ENCODE results near the gene TLX2. TPM values are rescaled to one million over a fixed set of nuclear protein-coding genes. Genes with fewer than 3 reads are reported as not detected.
A peak's percentile ranks its signal among the peaks of the same experiment; 100 is the strongest.

TLX2 gene
- total and polyA plus RNA-seq, 2 of the 13 experiments (the other 11 are each of a cell fraction or from before 2014, with no cell fraction given): 0.05 to 0.20 TPM

DNA sequence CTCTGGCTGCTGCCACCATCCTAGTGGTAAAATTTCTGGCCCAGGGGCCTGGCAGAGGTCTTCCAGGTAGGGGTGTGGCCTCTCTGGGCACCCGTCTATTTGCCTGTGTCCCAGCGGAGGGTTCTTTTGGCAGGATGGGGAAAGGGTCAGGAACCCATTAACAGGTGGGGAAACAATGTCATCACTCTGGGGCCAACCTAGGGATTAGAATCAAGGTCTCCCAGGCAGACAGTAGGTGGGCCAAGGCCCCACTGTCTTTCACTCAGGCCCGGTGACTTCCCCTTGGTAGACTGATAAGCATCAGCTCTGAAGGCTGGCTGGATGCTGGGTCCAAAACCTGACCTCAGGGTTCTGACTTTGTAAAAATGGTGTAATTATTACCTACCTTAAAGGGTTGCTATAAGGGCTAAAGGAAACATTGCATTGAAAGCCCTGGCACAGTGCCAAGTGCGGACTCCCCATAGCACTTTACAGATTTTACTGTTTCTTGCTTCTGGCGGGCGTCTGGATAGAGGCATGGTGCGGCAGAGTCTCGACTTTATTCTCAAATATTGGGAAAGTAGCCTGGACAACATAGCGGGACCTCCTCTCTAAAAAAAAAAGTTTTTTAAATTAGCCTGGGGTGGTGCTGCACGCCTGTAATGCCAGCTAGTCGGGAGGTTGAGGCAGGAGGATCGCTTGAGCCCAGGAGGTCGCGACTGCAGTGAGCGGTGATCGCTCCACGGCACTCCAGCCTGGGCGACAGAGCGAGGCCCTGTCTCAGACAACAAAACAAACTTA is 17.1 kb upstream of the TLX2 start (continued):
- TF ChIP-seq ZNF180 (CRISPR knock-in tag; IDR thresholded peaks at IDR 0.05; ENCODE audit: borderline replicate concordance, low read depth) (no peak), NFE2 (CRISPR knock-in tag; IDR thresholded peaks at IDR 0.05) (no peak), NCOA2 (CRISPR knock-in tag; IDR thresholded peaks at IDR 0.05) (peak; percentile 73; the same call in 1 of the 2 replicates), TOE1 (CRISPR knock-in tag; IDR thresholded peaks at IDR 0.05) (no peak), ZFP90 (CRISPR knock-in tag; IDR thresholded peaks at IDR 0.05; ENCODE audit: borderline replicate concordance) (0 out of 2 replicates have a peak, but pooled peaks have one; percentile 32), ZNF782 (CRISPR knock-in tag; IDR thresholded peaks at IDR 0.05; ENCODE audit: borderline replicate concordance) (peak; percentile 45; the same call in 1 of the 2 replicates), ZNF761 (CRISPR knock-in tag; conservative IDR thresholded peaks at IDR 0.05) (peak; percentile 49; the same call in 1 of the 2 replicates), ZKSCAN1 (IDR thresholded peaks at IDR 0.05; ENCODE audit: low read length) (no peak), GABPA (IDR thresholded peaks at IDR 0.05; ENCODE audit: low read depth, low read length) (no peak), GABPA (CRISPR knock-in tag; IDR thresholded peaks at IDR 0.05; ENCODE audit: low read depth) (0 out of 2 replicates have a peak, but pooled peaks have one; percentile 30)
- TF ChIP-seq, protein P1, sequence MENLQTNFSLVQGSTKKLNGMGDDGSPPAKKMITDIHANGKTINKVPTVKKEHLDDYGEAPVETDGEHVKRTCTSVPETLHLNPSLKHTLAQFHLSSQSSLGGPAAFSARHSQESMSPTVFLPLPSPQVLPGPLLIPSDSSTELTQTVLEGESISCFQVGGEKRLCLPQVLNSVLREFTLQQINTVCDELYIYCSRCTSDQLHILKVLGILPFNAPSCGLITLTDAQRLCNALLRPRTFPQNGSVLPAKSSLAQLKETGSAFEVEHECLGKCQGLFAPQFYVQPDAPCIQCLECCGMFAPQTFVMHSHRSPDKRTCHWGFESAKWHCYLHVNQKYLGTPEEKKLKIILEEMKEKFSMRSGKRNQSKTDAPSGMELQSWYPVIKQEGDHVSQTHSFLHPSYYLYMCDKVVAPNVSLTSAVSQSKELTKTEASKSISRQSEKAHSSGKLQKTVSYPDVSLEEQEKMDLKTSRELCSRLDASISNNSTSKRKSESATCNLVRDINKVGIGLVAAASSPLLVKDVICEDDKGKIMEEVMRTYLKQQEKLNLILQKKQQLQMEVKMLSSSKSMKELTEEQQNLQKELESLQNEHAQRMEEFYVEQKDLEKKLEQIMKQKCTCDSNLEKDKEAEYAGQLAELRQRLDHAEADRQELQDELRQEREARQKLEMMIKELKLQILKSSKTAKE (CRISPR knock-in tag; IDR thresholded peaks at IDR 0.05; ENCODE audit: borderline replicate concordance): peak; percentile 68; the same call in 1 of the 2 replicates
- TF ChIP-seq, protein P2, sequence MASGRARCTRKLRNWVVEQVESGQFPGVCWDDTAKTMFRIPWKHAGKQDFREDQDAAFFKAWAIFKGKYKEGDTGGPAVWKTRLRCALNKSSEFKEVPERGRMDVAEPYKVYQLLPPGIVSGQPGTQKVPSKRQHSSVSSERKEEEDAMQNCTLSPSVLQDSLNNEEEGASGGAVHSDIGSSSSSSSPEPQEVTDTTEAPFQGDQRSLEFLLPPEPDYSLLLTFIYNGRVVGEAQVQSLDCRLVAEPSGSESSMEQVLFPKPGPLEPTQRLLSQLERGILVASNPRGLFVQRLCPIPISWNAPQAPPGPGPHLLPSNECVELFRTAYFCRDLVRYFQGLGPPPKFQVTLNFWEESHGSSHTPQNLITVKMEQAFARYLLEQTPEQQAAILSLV (CRISPR knock-in tag; IDR thresholded peaks at IDR 0.05; ENCODE audit: borderline replicate concordance): no peak
- TF ChIP-seq, protein P3, sequence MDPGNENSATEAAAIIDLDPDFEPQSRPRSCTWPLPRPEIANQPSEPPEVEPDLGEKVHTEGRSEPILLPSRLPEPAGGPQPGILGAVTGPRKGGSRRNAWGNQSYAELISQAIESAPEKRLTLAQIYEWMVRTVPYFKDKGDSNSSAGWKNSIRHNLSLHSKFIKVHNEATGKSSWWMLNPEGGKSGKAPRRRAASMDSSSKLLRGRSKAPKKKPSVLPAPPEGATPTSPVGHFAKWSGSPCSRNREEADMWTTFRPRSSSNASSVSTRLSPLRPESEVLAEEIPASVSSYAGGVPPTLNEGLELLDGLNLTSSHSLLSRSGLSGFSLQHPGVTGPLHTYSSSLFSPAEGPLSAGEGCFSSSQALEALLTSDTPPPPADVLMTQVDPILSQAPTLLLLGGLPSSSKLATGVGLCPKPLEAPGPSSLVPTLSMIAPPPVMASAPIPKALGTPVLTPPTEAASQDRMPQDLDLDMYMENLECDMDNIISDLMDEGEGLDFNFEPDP (CRISPR knock-in tag; conservative IDR thresholded peaks at IDR 0.05): 0 out of 2 replicates have a peak, but pooled peaks have one; percentile 91
- TF ChIP-seq, protein P4, sequence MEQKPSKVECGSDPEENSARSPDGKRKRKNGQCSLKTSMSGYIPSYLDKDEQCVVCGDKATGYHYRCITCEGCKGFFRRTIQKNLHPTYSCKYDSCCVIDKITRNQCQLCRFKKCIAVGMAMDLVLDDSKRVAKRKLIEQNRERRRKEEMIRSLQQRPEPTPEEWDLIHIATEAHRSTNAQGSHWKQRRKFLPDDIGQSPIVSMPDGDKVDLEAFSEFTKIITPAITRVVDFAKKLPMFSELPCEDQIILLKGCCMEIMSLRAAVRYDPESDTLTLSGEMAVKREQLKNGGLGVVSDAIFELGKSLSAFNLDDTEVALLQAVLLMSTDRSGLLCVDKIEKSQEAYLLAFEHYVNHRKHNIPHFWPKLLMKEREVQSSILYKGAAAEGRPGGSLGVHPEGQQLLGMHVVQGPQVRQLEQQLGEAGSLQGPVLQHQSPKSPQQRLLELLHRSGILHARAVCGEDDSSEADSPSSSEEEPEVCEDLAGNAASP (CRISPR knock-in tag; IDR thresholded peaks at IDR 0.05; ENCODE audit: borderline replicate concordance): peak; percentile 21; the same call in 1 of the 2 replicates
- TF ChIP-seq, protein P5, sequence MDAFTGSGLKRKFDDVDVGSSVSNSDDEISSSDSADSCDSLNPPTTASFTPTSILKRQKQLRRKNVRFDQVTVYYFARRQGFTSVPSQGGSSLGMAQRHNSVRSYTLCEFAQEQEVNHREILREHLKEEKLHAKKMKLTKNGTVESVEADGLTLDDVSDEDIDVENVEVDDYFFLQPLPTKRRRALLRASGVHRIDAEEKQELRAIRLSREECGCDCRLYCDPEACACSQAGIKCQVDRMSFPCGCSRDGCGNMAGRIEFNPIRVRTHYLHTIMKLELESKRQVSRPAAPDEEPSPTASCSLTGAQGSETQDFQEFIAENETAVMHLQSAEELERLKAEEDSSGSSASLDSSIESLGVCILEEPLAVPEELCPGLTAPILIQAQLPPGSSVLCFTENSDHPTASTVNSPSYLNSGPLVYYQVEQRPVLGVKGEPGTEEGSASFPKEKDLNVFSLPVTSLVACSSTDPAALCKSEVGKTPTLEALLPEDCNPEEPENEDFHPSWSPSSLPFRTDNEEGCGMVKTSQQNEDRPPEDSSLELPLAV (CRISPR knock-in tag; conservative IDR thresholded peaks at IDR 0.05; ENCODE audit: low read depth): no peak
- TF ChIP-seq, protein P6, sequence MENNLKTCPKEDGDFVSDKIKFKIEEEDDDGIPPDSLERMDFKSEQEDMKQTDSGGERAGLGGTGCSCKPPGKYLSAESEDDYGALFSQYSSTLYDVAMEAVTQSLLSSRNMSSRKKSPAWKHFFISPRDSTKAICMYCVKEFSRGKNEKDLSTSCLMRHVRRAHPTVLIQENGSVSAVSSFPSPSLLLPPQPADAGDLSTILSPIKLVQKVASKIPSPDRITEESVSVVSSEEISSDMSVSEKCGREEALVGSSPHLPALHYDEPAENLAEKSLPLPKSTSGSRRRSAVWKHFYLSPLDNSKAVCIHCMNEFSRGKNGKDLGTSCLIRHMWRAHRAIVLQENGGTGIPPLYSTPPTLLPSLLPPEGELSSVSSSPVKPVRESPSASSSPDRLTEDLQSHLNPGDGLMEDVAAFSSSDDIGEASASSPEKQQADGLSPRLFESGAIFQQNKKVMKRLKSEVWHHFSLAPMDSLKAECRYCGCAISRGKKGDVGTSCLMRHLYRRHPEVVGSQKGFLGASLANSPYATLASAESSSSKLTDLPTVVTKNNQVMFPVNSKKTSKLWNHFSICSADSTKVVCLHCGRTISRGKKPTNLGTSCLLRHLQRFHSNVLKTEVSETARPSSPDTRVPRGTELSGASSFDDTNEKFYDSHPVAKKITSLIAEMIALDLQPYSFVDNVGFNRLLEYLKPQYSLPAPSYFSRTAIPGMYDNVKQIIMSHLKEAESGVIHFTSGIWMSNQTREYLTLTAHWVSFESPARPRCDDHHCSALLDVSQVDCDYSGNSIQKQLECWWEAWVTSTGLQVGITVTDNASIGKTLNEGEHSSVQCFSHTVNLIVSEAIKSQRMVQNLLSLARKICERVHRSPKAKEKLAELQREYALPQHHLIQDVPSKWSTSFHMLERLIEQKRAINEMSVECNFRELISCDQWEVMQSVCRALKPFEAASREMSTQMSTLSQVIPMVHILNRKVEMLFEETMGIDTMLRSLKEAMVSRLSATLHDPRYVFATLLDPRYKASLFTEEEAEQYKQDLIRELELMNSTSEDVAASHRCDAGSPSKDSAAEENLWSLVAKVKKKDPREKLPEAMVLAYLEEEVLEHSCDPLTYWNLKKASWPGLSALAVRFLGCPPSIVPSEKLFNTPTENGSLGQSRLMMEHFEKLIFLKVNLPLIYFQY (CRISPR knock-in tag; IDR thresholded peaks at IDR 0.05; ENCODE audit: borderline replicate concordance): peak; percentile 67

Data from HepG2 (cell line).